NCI-H187 (cell line): Measurements from ENCODE around the gene HPCAL1.

ENCODE experiments used
- DNase-seq, 2 experiments: peaks; one replicate each; lab custom pipeline; 2025; lab: John Stamatoyannopoulos, UW

The HPCAL1 gene

GRCh38 chr2:10269711-10270610, 32.7 kb upstream of the HPCAL1 start:
- no peak for DNase-seq

GRCh38 chr2:10271509-10271908, 31.2 kb upstream of the HPCAL1 start:
- no peak for DNase-seq

- no peak for DNase-seq
Observed at GRCh38 chr2:10271946-10272345, 30.8 kb upstream of the HPCAL1 start.

GRCh38 chr2:10272464-10272863, 30.2 kb upstream of the HPCAL1 start:
- no peak for DNase-seq

- no peak for DNase-seq
Observed at GRCh38 chr2:10273215-10274175, 29.2 kb upstream of the HPCAL1 start.

- DNase-seq: no peak
Observed at GRCh38 chr2:10274376-10274775, 28.3 kb upstream of the HPCAL1 start.

GRCh38 chr2:10274983-10275802, 27.5 kb upstream of the HPCAL1 start:
- DNase-seq: no peak

- no peak for DNase-seq
Observed at GRCh38 chr2:10276481-10277292, 26.0 kb upstream of the HPCAL1 start.

- DNase-seq: no peak
Observed at GRCh38 chr2:10277293-10278028, 25.2 kb upstream of the HPCAL1 start.

GRCh38 chr2:10278029-10278762, 24.5 kb upstream of the HPCAL1 start:
- no peak for DNase-seq

- DNase-seq: no peak
Observed at GRCh38 chr2:10278763-10279471, 23.8 kb upstream of the HPCAL1 start.

GRCh38 chr2:10279472-10279870, 23.2 kb upstream of the HPCAL1 start:
- no peak for DNase-seq

GRCh38 chr2:10279946-10280463, 22.7 kb upstream of the HPCAL1 start:
- no peak for DNase-seq

GRCh38 chr2:10281891-10282290, 20.8 kb upstream of the HPCAL1 start:
- DNase-seq: no peak

GRCh38 chr2:10282611-10283105, 20.0 kb upstream of the HPCAL1 start:
- DNase-seq: no peak

GRCh38 chr2:10283106-10284062, 19.3 kb upstream of the HPCAL1 start:
- DNase-seq: no peak
